ENCODE results near the gene FAM222B.
A peak's percentile ranks its signal among the peaks of the same experiment; 100 is the strongest.
"Not testable (repeated sequence)": the region's sequence is repeated elsewhere in the genome, so short reads cannot be mapped to it uniquely, and the experiment has no call there.

Gene FAM222B

DNA sequence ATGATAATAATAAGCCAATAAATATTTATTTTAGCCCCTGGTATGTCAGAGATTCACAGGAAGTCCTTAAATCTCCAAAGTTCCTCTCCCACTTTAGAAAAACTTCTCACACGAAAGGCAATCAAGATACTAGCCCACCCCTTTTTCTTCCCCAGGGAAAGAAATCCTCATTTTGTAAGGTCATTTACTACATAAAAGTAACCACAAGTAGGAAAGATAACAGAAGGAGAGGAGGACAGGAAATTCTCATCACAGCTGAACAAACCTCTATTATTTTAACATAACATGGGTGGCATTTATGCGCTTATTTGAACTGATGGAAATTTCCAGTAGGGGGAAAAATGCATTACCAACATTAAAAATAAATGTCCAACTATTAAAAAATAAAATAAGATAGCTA, 3.4 kb downstream of the FAM222B start:
- DNase-seq, result no peak

DNA sequence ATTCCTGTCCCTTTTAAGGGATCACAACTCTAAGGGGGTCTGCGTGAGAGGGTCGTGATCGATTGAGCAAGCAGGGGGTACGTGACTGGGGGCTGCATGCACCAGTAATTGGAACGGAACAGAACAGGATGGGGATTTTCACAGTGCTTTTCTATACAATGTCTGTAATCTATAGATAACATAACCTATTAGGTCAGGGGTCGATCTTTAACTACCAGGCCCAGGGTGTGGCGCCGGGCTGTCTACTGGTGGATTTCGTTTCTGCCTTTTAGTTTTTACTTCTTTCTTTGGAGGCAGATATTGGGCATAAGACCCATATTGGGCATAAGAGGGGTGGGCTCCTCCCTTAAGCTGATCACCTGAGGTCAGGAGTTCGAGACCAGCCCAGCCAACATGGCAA, 6.0 kb downstream of the FAM222B start:
- DNase-seq, result not testable (repeated sequence)

DNA sequence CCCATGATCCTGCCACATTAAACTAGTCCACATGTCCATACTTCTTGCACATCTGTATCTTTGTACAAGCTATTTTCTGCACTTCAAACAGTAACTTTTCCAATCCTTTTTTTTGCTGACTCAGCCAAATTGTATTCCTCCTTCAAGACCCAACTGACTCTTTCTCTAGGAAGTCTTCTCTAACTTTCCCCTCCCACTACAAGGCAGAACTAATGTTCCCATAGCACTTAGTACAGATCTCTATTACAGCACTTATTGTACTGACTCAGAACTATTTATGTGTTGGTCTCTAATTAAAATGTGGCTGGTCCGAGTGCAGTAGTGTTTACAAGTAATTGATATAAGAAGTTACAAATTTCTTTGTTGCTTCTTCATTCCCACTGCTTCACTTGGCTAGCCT, 8.2 kb downstream of the FAM222B start:
- no peak for DNase-seq

- DNase-seq, result no peak
Observed at GRCh38 chr17:28828294-28829040, 14.1 kb downstream of the FAM222B start.

GRCh38 chr17:28827672-28828071, 14.9 kb downstream of the FAM222B start:
- no peak for DNase-seq

GRCh38 chr17:28819582-28819981, 23.0 kb downstream of the FAM222B start:
- no peak for DNase-seq

GRCh38 chr17:28818819-28819221, 23.8 kb downstream of the FAM222B start:
- DNase-seq, result no peak

- no peak for DNase-seq
Observed at GRCh38 chr17:28816540-28816939, 26.1 kb downstream of the FAM222B start.

- no peak for DNase-seq
Observed at GRCh38 chr17:28812748-28813377, 29.7 kb downstream of the FAM222B start.

GRCh38 chr17:28812091-28812747, 30.4 kb downstream of the FAM222B start:
- DNase-seq, result peak; percentile 95

- DNase-seq, result no peak
Observed at GRCh38 chr17:28811651-28812090, 30.9 kb downstream of the FAM222B start.

DNA sequence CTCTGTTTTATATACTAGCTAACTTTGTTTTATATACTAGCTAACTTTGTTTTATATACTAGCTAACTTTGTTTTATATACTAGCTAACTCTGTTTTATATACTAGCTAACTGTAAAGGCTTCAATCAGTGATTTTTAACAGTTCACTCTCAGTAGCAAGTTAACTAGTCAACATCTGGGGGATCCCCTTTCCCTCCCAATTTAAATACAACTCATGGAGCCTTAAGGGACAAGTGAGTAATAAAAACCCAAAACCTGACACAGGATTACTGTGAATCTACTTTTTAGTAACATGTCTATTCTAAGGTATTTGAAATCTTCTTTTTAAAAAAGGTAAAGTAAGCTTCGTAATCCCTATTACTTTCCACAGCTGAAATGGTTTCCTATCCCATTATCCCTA, 32.2 kb downstream of the FAM222B start:
- no peak for DNase-seq

- no peak for DNase-seq
Observed at GRCh38 chr17:28807925-28808634, 34.5 kb downstream of the FAM222B start.

GRCh38 chr17:28796062-28796461, 46.5 kb downstream of the FAM222B start:
- DNase-seq, result no peak

DNA sequence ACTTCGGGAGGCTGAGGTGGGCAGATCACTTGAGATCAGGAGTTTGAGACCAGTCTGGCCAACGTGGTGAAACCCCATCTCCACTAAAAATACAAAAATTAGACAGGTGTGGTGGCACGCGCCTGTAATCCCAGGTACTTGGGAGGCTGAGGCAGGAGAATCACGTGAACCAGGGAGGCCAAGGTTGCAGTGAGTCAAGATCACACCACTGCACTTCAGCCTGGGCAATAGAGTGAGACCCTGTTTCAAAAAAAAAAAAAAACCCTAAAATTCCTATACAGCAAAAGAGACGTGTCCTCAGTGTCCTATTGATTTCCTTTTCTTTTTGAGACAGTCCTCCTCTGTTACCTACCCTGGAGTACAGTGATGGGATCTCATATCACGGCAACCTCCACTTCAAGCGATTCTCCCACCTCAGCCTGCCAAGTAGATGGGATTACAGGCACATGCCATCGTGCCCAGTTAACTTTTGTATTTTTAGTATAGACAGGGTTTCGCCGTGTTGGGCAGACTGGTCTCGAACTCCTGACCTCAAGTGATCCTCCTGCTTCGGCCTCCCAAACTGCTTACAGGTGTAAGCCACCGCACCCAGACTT, 47.6 kb downstream of the FAM222B start:
- DNase-seq, result not testable (repeated sequence)

DNA sequence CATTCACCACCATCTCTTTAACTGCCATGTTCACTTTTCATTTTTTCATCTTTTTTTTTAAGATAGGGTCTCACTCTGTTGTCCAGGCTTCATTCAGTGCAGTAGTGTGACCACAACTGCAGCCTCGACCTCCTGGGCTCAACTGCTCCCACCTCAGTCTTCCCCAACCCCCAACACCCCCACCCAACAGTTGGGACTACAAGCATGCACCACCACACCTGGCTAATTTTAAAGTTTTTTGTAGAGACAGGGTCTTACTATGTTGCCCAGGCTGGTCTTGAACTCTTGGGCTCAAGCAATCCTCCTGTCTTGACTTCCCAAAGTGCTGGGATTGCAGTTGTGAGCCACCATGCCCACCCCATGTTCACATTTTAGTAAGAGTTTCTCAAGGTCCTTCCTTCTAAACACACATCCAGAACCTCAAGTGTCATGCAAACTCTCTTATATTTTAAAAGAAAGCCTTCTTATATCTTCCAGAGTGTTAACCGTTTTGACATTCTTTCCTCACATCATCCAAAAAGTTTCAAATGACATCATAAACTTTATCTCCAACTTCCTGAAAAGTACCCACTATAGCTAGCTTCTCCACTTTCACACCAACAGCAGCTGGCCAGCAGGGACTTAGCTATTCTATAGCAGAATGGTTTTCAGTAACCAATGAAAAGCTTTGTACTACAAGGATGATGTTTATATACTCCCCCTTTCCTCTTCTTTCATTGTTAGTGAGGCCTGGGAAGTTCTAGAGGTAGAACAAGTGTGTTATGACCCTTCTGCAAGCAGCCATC, 49.5 kb downstream of the FAM222B start:
- no peak for DNase-seq

DNA sequence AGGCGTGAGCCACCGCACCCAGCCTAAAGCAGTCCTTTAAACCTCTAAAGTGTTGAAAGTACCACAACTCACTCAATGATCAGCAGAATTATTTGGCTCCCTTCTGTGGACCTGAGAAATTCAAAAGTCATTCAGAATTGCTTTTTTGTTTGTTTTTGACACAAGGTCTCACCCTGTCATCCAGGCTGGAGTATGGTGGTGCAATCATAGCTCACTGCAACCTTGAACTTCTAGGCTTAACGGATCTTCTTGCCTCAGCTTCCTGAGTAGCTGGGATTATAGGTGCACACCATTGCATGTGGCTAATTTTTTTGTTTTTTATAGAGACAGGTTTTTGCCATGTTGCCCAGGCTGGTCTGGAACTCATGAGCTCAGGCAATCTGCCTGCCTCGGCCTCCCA, 54.5 kb downstream of the FAM222B start:
- no peak for DNase-seq

- no peak for DNase-seq
Observed at GRCh38 chr17:28783161-28783560, 59.4 kb downstream of the FAM222B start.

DNA sequence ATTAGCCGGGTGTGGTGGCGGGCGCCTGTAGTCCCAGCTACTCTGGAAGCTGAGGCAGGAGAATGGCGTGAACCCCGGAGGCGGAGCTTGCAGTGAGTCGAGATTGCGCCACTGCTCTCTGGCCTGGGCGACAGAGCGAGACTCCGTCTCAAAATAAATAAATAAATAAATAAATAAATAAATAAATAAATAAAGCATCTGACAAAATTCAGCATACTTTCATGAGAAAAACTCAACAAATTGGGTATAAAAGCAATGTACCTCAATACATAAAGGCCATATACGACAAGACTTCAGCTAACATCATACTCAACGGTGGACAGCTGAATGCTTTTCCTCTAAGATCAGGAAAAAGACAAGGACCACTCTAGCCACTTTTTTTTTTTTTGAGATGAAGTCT, 63.0 kb downstream of the FAM222B start:
- DNase-seq, result not testable (repeated sequence)

DNA sequence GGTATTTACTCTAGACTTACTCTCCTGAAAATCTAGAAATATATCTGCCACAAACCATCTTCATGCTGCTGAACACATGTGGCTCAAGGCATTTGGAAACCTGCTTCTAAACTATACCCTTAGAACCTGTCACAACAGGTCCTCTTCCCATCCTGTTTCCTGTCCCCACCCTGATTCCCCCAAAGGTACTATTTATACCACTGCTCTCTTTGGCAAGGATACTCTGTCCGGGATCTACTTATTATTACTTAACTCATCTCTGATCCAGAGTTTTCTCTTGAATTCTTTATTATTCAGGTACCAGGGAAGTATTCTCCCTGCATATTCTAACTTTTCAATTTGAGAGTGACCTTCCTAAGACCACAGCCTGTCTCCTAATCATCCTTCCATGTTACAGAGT, 65.4 kb downstream of the FAM222B start:
- no peak for DNase-seq

DNA sequence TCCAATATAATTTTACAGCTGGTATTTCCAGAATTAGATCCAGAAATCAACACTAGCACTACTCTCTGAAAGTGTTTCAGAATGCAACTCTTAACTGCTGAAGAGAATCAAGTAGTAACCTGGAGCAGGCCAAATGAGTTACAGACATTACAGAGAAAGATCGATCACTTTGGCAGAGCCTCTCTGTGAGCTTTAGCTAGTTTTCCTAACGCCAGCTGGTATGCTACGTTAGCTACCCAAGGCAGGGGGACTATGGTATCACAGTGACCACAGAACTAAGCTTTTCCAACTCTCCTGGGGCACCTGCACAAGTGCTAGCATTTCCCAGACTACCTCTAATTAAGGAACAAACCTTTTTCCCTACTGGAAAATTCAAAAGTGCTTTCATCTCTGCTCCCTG, 68.4 kb downstream of the FAM222B start:
- no peak for DNase-seq

- no peak for DNase-seq
Observed at GRCh38 chr17:28773736-28774135, 68.9 kb downstream of the FAM222B start.
